Pons (tissue), 1 donor: ENCODE results near the gene LRRC3B.
"Not testable (repeated sequence)": the region's sequence is repeated elsewhere in the genome, so short reads cannot be mapped to it uniquely, and the experiment has no call there.

ENCODE experiments used
- DNase-seq: peaks from one replicate; pipeline ENCODE4 v3.0.0-alpha.2; 2016; ENCODE audit warnings: low spot score

Gene LRRC3B, protein sequence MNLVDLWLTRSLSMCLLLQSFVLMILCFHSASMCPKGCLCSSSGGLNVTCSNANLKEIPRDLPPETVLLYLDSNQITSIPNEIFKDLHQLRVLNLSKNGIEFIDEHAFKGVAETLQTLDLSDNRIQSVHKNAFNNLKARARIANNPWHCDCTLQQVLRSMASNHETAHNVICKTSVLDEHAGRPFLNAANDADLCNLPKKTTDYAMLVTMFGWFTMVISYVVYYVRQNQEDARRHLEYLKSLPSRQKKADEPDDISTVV

DNA sequence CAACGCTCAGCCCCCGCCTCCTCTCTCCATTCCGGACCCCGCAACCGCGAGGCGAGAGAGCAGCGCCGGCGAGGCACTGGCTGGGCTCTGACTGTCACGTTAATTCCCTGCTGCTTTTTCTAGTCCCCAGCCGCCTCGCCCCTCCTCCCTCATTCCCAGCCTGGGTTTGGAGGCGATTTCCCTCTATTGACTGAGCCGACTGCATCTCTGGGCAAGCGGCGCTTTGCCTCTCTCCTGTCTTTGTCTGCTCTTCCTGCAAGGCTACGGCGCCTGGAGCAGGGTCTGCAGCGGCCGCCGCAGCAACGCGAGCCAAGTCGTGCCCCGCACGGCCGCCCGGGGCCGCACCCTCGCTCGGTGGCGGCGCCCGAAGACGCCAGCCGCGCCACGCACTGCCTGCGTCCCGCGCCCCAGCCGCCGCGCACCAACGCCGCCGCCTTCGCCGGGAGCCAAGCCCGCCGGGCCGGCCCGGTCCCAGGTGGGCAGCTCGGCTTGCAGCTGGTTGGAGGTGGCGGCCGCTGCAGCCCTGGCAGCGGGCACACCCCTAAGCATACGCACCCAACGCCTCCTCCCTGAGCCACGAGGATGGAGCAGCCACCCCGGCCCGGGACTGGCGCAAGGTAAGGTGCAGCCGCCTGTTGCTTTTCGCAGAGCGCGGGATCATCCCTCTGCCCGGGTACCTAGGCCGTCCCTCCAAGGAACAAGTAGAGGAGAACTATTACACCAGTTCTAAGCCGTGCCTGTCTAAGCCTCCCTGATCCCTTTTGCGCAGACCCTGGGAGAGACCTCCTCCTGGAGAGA is at the start of gene LRRC3B:
Gene LRRC3B (plus strand): TSS at position 152 of the 798 bp plus-strand sequence. CDS start 86,901 bp downstream, outside the sequence.
- DNase-seq: no peak

DNA sequence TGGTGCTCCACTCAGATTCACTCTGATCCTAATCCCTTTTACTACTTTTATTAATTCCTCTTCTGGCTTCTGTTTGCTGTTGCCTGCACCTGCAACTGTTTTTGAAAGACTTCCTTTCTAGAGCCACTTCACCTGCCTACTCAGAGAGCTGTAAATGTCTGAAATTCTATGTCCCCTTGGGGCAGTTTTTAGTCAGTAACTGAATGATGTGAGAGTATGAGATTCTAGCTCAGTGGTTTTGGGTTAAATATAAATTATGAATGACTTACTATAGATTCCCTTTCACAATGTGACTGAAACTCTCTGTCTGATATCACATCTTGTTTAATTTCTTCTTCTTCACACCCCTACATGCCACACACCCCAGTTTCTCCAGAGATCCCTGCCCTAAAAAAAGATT is 47.8 kb upstream of the LRRC3B start:
- DNase-seq: no peak

DNA sequence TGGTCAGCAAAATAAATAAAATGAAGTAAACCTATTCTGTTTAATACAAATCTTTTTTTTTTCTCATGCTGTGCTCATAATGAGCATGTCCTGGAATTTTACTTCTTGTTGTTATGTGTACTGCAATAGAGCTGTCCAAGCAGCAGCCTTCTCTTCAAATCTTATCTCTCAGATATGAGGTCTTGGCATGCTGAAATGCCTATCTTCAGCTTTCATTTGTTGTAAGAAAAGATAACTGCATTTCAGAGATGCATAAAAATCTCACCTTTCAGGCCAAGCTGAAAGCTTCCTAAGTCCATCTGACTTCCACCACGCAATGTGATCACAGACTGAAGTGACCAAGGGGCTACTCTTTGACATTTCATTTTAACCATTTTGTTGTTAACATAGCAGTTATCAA is 43.5 kb upstream of the LRRC3B start:
- no peak for DNase-seq

DNA sequence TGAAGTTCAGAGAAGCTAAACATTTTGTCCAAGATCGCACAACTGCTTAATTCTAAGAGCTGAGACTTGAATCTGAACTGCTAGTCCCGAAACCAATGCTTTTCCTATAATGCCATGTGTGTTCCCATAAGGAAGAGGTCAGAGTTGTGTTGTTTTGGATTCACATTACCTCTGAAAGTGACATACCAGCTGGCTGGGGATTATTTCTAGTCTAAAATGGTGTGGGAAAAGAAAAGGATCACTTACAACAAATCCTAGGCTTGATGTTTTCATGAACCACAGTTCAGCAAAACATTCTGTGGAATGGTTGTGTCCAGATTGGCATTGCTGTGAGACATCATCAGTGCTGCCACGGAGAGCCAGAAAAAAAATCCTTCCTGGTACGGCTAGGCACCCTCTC is 35.0 kb upstream of the LRRC3B start:
- no peak for DNase-seq

DNA sequence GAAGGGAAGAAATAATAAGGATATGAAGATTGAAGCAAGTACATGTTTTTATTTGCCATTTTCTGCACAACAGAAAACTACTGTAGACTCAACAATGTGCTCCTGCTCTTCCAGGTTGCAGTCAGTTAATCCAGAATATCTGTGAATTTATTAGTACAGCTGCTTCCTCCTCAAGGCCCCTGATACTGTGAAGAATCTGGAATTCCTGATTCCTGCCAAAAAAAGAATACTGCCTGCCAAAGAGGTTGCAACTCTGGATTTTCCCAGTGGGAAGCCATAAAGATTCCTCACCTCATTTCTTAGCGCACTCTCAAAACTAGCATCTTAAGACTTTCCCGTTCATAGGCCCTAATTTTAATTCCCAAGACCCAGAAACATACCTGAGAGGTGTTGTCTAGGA is 33.6 kb upstream of the LRRC3B start:
- DNase-seq: no peak

DNA sequence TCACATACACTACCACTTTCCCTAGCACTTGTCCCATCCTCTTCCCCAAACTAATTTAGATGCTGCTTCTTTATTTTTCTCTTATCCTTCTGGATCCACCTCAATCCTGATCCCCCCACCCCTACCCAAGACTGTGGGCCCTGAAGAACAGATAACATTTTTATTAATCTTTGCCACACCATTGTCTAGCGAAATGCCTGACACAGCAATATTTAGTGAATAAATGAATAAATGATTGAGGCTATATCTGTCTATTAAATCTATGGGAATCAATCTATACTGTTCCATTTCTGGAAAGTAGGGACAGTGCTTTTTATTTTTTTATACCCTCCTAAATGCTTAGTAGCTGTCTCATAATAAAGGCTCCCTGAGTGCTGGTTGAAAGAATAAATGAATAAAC is 32.9 kb upstream of the LRRC3B start:
- no peak for DNase-seq

DNA sequence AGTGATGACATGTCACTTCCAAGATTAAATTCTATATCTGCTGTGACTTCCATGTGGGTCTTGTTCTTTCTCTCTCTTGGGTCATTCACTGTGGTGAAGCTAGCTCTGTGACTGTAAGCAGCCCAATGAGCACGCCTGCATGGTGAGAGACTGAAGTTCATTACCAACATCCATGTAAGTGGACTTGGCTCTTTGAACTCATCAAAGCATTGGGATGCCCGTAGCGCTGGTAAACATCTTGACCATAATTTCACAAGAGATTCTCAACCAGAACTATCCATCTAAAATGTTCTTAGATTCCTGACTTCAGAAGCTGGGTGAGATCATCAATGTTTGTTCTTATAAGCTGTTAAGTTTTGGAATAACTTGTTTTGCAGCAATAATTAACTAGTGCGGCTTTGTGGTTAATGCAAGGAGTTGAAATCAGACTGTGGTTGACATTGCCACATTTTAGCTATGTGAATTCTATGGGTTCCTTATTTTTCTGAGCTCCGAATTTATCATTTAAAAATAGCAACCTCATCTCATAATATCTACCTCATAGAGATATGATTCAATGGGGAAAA is 31.6 kb upstream of the LRRC3B start:
- DNase-seq: no peak

DNA sequence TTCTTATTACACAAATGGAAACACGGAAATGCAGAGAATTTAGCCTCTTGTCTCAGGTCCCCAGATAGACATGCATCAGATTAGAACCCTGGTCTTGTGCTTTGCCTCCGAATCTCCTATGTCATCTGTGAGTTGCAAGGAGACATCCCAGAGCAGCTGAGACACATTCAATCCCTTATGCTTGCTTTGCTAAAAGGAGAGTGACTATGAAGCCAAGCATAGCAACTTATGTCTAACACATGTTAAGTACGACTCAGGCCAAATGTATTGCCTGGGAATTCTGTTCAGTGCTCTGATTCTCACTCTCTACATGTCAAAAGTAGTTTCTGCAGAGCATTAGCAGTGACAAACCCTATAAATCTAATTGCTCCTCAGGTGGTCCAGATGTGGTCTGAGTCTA is 30.6 kb upstream of the LRRC3B start:
- no peak for DNase-seq

DNA sequence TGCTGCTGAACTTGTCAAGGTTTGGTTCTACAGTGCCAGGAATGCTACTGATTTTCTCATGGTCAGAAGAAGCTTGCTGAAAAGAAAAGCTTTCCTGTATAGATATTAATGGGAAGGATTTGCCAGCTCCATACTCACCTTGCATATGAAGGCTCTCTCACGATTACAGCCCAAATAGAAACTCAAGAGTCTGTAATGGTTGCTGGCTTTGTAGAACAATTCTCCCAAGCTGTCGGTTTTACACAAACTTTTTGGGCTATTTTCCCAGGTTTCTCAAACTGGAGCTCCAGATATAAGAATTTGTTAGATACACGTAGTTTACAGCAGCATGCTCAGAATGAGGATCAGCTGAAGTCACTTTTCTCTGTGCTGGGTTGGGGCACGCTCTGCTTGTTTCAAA is 30.1 kb upstream of the LRRC3B start:
- no peak for DNase-seq

DNA sequence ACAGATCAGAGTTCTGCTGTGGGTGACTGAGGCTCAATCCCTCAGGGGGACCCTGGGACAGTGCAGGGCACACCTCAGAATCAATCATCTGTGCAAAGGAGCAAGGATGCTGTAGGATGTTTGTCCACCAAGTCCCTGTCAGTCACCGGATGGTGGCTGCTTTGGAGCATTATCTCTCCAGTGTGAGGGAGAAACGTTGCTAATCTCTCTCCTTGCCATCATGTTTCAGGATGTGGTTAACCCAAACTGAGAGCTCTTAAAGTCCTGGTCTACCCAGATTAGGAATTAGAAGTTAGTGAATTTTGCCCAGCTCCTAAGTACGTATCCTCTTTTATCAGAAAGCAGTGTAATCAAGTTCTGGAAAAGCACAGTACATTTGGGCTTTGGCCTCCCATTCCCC is 26.2 kb upstream of the LRRC3B start:
- no peak for DNase-seq

DNA sequence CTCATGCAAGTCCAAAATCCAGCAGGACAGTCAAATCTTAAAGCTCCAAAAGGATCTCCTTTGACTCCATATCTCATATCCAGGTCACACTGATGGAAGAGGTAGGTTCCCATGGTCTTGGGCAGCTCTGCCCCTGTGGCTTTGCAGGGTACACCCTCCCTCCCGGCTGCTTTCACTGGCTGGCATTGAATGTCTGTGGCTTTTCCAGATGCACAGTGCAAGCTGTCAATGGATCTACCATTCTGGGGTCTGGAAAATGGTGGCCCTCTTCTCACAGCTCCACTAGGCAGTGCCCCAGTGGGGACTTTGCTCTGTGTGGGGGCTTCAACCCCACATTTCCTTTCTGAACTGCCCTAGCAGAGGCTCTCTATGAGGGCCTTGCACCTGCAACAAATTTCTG is 19.3 kb upstream of the LRRC3B start:
- DNase-seq: not testable (repeated sequence)

DNA sequence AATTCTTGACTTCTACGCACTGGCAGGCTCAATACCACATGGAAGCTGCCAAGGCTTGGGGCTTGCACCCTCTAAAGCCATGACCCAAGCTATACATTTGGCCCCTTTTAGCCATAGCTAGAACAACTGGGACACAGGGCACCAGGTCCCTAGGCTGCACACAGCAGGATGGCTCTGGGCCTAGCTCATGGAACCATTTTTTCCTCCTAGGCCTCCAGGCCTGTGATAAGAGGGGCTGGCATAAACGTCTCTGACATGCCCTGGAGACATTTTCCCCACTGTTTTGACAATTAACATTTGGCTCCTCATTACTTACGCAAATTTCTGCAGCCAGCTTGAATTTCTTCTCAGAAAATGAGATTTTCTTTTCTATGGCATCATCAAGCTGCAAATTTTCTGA is 18.8 kb upstream of the LRRC3B start:
- DNase-seq: not testable (repeated sequence)

DNA sequence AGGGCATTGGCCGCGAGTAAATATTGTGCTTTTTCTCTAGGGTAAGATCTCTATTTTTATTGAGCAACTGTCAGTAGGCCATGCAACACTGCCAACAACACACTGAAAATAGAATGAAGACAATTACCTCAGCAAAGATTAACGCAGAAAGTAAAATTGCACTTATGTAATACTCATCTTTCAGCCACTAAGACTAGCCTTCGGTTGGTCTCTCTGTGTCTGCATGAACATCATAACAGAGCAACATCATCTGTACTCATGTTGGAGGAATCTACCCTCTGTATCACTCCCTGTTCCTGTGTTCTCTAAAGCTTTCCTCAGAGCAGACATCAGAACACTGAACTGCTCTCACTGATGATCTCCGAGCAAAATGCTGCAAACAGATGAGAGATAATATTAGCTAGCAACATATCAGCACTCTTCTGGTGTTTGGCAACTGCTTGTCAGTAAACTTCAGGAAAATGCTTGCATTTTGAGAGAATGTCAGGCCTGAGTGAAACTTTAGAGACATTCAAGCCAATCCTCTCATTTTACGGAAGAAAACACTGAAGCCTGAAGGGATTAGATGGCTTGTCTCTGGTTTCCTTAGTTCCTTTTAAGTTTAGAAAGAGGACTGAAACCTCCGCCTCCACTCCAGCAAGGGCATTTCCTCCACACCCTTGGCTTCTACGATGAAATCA is 8.4 kb upstream of the LRRC3B start:
- no peak for DNase-seq

DNA sequence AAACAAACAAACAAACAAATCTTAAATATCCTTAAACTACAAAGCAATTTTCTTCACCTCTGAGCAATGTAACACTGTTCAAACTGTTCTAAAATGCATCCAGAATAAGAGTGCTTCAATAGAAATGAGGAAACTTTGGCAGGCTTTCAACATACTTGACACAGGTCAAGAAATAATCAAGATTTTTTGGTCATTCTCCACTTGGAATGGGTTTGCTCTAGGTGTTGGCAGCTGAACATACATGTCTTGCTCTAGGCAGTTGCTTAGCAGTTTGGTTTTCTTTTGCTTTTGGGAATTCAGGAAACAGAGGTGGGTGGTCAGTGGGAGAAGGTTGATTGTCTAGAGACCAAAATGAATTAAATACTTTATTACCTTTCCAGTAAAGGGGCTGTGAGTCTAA is 1.4 kb upstream of the LRRC3B start:
- no peak for DNase-seq

DNA sequence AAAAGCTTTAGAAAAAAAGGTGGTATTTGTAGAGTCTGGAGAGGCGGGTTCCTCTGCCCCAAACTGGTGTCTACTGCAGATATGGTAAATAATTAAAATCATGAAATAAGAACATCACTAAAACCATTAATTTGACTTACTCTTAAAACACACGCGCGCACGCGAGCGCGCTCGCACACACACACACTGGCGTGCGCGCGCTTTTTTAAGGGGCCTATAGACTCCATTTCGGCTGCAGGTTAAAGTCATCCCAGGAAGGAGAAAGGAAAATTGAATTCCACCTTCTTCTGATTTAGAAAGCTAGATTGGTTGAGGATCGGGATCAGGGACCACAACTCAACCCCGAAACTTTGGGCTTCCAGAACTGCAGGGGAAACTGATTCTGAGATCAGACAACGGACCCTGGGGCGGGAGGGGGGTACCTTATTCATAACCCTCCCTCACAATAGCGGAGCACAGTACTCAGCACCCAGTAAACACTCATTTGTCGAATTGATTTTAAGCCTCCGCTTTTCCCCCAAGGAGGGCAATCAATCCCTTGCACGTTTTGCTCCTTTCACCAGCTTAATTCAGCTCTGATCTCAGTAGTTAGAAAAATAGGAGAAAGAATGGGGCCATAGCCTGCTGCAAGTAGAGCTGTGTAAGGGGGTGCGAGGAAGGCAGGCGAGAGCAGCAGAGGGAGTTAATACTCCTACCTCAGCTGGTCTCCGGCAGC is 509 bp upstream of the LRRC3B start:
- DNase-seq: no peak

DNA sequence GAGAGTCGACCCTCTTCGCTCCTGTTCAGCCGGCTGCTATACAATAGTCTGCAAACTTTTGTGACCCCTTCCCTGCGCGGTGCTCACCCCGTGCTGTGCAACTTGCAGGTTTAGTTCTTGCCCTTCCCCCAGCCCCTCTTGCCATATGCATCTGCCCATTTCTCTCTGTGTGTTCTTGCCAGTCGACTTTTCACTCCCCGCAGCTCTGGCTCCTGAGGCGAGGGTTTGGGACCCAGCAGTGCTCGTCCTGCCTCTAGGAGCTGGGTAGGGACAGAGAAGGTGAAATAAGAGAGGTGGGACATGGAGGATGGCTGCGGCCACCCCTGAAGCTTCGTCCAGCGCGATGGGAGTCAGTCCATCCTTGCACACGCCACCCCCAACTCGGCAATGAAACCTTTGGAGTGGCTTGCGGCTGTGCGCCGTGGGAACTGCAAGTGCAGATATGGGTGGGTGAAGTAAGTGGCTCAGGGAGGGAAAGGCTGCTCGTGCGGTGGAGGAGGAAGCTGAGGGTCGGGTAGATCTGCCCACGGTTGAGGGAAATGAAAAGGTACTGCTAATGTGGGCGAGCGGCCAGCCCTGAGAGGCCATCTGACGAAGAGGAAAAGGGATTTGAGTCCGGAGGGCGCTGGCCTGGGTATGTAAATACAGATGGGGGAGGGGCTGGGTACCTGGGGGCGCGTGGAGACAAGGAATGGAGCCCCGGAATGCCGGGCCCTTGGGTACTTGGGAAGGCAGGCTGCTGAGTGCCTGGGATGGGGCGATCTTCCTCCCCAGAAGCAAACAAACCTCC is 1.0 kb downstream of the LRRC3B start:
- no peak for DNase-seq

DNA sequence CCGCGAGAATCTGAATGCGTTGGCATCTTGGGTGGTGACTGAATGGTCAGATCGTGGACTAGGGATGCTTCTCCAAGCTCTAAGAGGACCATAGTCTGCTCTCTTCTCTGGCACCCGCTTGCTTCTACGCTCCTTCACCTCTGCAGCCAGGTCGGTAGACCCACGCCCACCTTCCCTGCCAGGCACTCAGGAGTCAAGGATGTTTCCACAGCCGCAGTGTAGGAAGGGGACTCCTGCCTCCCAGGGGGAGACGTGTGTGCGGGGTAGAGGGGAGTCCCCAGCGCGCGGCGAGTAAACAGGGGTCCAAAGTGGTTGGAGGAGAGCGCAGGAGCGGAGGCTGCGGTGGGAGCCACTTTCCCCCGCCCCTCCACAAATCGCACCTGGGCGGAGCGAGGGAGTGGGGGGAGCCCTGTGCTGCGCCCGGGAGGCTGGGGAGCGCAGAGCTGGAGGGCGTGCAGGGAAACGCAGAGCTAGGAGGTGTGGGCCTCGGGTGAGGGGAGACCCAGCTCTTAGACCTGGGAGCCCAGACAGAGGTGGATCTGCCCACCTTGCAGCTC is 1.7 kb downstream of the LRRC3B start:
- DNase-seq: no peak

DNA sequence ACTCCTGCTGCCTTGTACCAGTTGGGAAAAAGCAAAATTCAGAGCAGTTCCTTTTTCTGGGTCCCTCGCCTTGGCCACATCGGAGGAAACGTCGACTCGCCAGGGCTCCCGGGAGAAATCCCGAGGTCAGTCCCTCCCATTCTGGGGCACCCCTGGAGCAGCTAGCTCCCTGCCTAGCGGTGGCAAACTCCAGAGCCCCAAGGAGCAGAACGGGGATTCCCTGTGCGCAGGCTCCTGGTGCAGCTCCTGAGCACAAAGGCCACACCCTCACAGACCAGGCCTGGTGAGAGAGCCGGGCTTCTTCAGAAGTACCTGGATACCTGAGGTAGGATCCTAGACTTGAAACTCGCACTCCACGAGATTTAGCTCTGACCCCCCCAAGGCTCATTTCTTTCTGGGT is 2.6 kb downstream of the LRRC3B start:
- no peak for DNase-seq

DNA sequence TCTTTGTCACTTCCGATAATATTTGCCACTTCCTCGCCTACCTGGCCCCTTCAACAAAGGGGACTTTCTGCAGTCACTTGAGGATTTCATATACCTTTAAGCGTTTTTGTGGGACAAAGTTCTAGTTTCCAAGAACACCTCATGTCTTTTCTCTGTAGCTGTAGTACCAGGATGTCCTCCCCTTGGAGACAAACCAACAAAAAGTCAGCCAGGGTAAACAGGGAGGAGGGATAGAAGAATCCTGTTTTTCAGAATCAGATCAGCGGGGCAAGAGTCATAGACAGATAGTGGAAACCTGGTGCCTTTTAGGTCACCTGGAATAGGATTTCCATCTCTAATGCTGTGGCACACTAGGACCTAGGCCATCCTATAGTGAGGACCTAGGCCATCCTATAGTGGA is 4.5 kb downstream of the LRRC3B start:
- DNase-seq: no peak

DNA sequence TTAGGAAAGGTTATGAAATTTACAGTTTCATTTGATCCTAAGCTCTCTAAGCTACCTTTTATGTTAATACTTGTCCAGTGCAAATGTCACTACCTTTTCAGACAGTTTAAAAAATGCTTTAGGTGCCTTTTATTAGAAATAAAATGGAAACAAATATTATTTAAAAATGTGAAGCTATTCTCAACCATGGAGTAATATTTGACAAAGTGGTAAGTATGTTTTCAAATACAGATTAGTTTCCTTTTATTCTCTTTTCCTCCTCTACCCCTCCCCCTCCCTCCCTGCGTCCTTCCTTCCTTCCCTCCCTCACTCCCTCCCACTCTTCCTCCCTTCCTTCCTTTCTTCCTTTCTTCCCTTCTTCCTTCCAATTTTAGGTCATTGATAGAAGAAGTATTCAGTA is 6.3 kb downstream of the LRRC3B start:
- DNase-seq: no peak
